NK-92 treated with Interleukin-12 subunit alpha and Interleukin-12 subunit beta, amount 100 ng/mL, for 24 hours (cell line): Measurements from ENCODE around the gene DNTT.

ENCODE experiments used
- DNase-seq: peaks from one replicate; lab custom pipeline; 2025; lab: John Stamatoyannopoulos, UW

Gene DNTT

DNA sequence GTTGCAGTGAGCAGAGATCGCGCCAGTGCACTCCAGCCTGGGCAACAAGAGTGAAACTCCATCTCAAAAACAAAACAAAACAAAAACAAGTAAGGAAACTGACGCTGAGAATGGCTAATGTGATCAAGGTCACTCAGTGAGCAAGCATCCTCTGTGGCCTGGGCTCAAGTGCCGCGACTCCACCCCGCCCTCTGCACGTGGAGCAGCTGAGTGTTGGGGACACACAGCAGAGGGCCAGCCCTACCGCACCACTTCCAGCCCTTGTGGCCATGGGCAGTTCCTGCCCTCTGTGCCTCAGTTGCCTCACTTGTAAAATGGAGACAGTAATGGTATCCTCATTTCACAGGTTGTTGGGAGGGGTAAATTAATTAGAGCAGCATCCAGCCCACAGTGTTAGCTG is 75.5 kb downstream of the DNTT start:
- no peak for DNase-seq

DNA sequence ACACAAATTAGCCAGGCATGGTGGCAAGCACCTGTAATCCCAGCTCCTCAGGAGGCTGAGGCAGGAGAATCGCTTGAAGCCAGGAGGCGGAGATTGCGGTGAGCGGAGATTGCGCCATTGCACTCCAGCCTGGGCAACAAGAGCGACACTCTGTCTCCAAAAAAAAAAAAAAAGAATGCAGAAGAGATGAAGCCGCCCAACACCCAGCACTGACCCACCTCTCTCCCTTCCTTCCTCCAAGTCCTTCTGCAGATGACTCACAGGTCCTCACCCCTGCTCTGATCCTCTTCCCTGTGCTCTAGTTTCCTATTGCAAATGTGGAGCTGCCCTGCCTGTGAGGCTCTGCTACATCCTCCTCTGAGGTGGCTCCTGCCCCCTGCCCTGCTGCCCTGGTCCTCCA is 76.6 kb downstream of the DNTT start:
- DNase-seq: no peak

DNA sequence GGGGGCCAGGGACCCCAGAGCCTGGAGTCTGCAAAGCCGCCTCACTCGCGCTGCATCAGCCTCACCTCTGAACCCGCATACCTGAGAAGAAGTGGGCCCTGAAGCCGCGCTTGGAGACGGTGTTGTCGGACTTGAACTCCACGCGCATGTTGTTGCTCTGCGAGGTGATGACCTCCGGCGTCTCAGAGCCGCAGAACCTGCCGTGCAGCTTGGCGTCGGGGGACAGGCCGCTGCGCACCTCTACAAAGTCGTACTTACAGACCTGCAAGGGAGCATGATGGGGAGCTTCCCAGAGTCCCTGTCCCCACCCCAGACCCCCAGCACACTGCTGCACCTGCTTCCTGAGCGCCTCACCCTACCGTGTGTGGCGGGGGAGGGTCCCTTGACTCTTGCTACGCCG is 80.3 kb downstream of the DNTT start:
- no peak for DNase-seq

DNA sequence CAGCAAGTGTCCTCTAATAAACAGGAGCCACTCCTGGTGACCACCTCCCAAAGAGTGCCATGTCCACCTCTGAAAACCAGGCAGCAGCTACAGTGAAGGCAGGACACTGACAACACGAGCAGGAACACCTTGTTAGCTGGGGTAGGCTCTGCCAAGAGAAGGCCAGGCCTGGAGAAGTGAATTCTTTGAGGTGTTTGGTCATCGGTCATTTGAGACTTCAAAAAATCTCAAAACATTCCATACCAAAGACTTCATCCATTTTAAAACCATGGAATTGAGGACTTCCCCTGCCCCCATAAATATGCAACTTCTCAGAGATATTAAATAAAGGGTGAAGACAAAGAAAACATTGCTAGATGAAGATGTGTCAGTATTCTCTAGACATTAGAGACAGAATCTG is 82.9 kb downstream of the DNTT start:
- no peak for DNase-seq

DNA sequence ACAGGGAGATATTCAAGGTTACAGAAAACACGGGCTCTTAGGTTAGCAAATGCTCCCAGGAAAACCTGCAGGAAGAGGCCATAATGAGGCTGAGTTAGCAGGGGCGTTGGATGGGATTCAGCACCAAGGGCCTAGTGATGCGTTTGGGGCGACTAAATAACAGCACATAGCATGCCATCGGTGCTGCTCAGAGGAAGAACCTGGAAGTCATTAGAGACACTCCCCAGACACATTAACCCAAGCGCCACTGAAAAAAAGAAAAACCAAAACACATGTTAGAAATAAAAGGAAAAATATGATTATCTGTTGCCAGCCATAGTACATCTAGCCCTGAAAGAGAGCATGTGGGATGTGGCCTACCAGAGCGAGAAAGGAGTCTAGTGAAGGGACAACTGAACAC is 83.4 kb downstream of the DNTT start:
- no peak for DNase-seq
